K562 (cell line): ENCODE measurements around the gene DCPS. TPM values are rescaled to one million over a fixed set of nuclear protein-coding genes. Genes with fewer than 3 reads are reported as not detected.

Experiments
- CXXC5 ChIP-seq: fragments of 250-450 bp; sonication (Bioruptor Pico); IDR thresholded peaks from 2 replicates; pipeline ENCODE4 v1.8.0; 2022; ENCODE audit warnings: inconsistent platforms, mild to moderate bottlenecking, moderate library complexity
- FOXK2 ChIP-seq, 2 experiments: fragments of 450-650 bp; IDR thresholded peaks in 1 of 2; conservative IDR thresholded peaks in 1 of 2; 2 replicates each; pipeline ENCODE4 v1.6.1; 2016; ENCODE audit warnings: low read depth in 2 of 2, mild to moderate bottlenecking in 1 of 2
- HNRNPH1 ChIP-seq: fragments of 200-400 bp; formaldehyde crosslinking; optimal IDR thresholded peaks from 2 replicates; pipeline ENCODE3; 2017; ENCODE audit warnings: low read depth, mild to moderate bottlenecking, low read length, moderate library complexity
- IFI16 ChIP-seq: fragments of 250-450 bp; sonication (Bioruptor Pico); IDR thresholded peaks from 2 replicates; pipeline ENCODE4 v2.1.2; 2022; ENCODE audit warnings: mild to moderate bottlenecking, inconsistent platforms
- MAZ ChIP-seq, 2 experiments: fragments of 450-650 bp in 1 of 2; sonication (generic) in 1 of 2; formaldehyde crosslinking; IDR thresholded peaks in 1 of 2; conservative IDR thresholded peaks in 1 of 2; 2 replicates each; pipeline versions ENCODE4 v1.4.0 to v1.5.0; 2020; ENCODE audit warnings: mild to moderate bottlenecking in 1 of 2, missing genetic modification reagents in 1 of 2
- MEIS2 ChIP-seq: fragments of 450-650 bp; IDR thresholded peaks from 2 replicates; pipeline ENCODE4 v1.6.1; 2014; ENCODE audit warnings: mild to moderate bottlenecking; ENCODE audit not compliant: partially characterized antibody
- NFIC ChIP-seq: fragments of 450-650 bp; IDR thresholded peaks from 2 replicates; pipeline ENCODE4 v1.6.1; 2017; ENCODE audit warnings: mild to moderate bottlenecking, inconsistent platforms
- NRF1 ChIP-seq, 2 experiments: fragments of 450-650 bp; IDR thresholded peaks in 1 of 2; conservative IDR thresholded peaks in 1 of 2; 2 replicates each; pipeline ENCODE4 v1.6.1; 2014; ENCODE audit warnings: mild to moderate bottlenecking in 2 of 2
- SMAD4 ChIP-seq: fragments of 250-450 bp; sonication (Bioruptor Pico); conservative IDR thresholded peaks from 2 replicates; pipeline ENCODE4 v1.8.0; 2021; ENCODE audit warnings: inconsistent platforms, mild to moderate bottlenecking, moderate library complexity
- TCF7L2 ChIP-seq: fragments of 150-350 bp; IDR thresholded peaks from 2 replicates; pipeline ENCODE4 v1.6.1; 2016; ENCODE audit warnings: low read depth, mild to moderate bottlenecking, low read length, moderate library complexity
- ZNF165 ChIP-seq: fragments of 250-450 bp; sonication (Bioruptor Pico); IDR thresholded peaks from 2 replicates; pipeline ENCODE4 v1.4.0; 2020; ENCODE audit warnings: borderline replicate concordance
- ZNF274 ChIP-seq: IDR thresholded peaks from 2 replicates; pipeline ENCODE4 v1.6.1; 2011; ENCODE audit warnings: low read depth, mild to moderate bottlenecking, low read length, moderate library complexity, borderline replicate concordance
- polyA plus RNA-seq, 8 experiments: library from polyadenylated mRNA; depleted of rRNA in 4 of 8; stranded (reverse) in 5 of 8; unstranded in 3 of 8; fragments of >200 nt; fragmentation: Nextera tagmentation in 2 of 8; fragmentation: Illumina TruSeq in 1 of 8; extraction: Ambion mirVana in 2 of 8; extraction: Trizol in 1 of 8; gene quantifications; 2 replicates each; pipeline versions ENCODE4 v1.2.1 to v1.2.3, GENCODE V29; 2011 to 2014; ENCODE audit warnings: inconsistent platforms in 1 of 8, missing spikeins in 1 of 8
- total RNA-seq, 7 experiments: library from RNA; depleted of rRNA in 6 of 7; stranded (reverse); fragments of >200 nt in 6 of 7; fragmentation: Illumina TruSeq in 2 of 7; extraction: Trizol in 2 of 7; gene quantifications; 2 replicates each; pipeline versions ENCODE4 v1.2.1 to v1.2.3, GENCODE V29; 2011 to 2021; ENCODE audit warnings: low replicate concordance in 1 of 7
- TF ChIP-seq, protein P1 (sequence below): fragments of 200-800 bp; sonication (Bioruptor generic); IDR thresholded peaks from 2 replicates; pipeline ENCODE4 v1.6.1; 2017; ENCODE audit warnings: missing genetic modification characterization, missing compliant biosample characterization
- TF ChIP-seq, protein P2 (sequence below): fragments of 250-450 bp; sonication (Bioruptor Pico); IDR thresholded peaks from 2 replicates; pipeline ENCODE4 v1.6.1; 2021; ENCODE audit warnings: mild to moderate bottlenecking
- TF ChIP-seq, protein P3 (sequence below): fragments of 250-450 bp; sonication (Bioruptor Pico); IDR thresholded peaks from 2 replicates; pipeline ENCODE4 v1.8.0; 2021; ENCODE audit warnings: moderate library complexity, mild to moderate bottlenecking, inconsistent platforms
- TF ChIP-seq, protein P4 (sequence below): fragments of 250-450 bp; sonication (Bioruptor Pico); IDR thresholded peaks from 2 replicates; pipeline ENCODE4 v1.4.0; 2020; ENCODE audit warnings: mild to moderate bottlenecking, moderate library complexity

DCPS gene
- total and polyA plus RNA-seq, 9 of the 15 experiments (the other 6 are each of a cell fraction or from before 2014, with no cell fraction given), result 8.7 to 38.1 (median 17.9) TPM

GRCh38 chr11:126355324-126355925 lies 51.6 kb downstream of the DCPS start, which contains the start of gene ST3GAL4 (continued):
- TF ChIP-seq ZNF165 (no peak), NFIC (no peak; the same call in 1 of the 2 replicates), HNRNPH1 (no peak), CXXC5 (CRISPR knock-in tag) (peak; percentile 74), SMAD4 (CRISPR knock-in tag) (0 out of 2 replicates have a peak, but pooled peaks have one; percentile 7), MAZ (CRISPR knock-in tag; conservative IDR thresholded peaks at IDR 0.05 in 1 of 2, IDR thresholded peaks at IDR 0.05 in 1 of 2) (peak; percentile 82 to 97), NRF1 (conservative IDR thresholded peaks at IDR 0.05 in 1 of 2, IDR thresholded peaks at IDR 0.05 in 1 of 2) (peak in 1 of 2 experiments; percentile 74), IFI16 (CRISPR knock-in tag) (no peak), ZNF274 (no peak), TCF7L2 (no peak), FOXK2 (conservative IDR thresholded peaks at IDR 0.05 in 1 of 2, IDR thresholded peaks at IDR 0.05 in 1 of 2; ENCODE audit: low read depth in 2 of 2) (no peak), MEIS2 (no peak)
- TF ChIP-seq, protein P1, sequence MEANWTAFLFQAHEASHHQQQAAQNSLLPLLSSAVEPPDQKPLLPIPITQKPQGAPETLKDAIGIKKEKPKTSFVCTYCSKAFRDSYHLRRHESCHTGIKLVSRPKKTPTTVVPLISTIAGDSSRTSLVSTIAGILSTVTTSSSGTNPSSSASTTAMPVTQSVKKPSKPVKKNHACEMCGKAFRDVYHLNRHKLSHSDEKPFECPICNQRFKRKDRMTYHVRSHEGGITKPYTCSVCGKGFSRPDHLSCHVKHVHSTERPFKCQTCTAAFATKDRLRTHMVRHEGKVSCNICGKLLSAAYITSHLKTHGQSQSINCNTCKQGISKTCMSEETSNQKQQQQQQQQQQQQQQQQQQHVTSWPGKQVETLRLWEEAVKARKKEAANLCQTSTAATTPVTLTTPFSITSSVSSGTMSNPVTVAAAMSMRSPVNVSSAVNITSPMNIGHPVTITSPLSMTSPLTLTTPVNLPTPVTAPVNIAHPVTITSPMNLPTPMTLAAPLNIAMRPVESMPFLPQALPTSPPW (CRISPR knock-in tag), result peak; percentile 99
- TF ChIP-seq, protein P2, sequence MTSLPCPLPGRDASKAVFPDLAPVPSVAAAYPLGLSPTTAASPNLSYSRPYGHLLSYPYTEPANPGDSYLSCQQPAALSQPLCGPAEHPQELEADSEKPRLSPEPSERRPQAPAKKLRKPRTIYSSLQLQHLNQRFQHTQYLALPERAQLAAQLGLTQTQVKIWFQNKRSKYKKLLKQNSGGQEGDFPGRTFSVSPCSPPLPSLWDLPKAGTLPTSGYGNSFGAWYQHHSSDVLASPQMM (CRISPR knock-in tag), result no peak
- TF ChIP-seq, protein P3, sequence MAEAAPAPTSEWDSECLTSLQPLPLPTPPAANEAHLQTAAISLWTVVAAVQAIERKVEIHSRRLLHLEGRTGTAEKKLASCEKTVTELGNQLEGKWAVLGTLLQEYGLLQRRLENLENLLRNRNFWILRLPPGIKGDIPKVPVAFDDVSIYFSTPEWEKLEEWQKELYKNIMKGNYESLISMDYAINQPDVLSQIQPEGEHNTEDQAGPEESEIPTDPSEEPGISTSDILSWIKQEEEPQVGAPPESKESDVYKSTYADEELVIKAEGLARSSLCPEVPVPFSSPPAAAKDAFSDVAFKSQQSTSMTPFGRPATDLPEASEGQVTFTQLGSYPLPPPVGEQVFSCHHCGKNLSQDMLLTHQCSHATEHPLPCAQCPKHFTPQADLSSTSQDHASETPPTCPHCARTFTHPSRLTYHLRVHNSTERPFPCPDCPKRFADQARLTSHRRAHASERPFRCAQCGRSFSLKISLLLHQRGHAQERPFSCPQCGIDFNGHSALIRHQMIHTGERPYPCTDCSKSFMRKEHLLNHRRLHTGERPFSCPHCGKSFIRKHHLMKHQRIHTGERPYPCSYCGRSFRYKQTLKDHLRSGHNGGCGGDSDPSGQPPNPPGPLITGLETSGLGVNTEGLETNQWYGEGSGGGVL, result no peak
- TF ChIP-seq, protein P4, sequence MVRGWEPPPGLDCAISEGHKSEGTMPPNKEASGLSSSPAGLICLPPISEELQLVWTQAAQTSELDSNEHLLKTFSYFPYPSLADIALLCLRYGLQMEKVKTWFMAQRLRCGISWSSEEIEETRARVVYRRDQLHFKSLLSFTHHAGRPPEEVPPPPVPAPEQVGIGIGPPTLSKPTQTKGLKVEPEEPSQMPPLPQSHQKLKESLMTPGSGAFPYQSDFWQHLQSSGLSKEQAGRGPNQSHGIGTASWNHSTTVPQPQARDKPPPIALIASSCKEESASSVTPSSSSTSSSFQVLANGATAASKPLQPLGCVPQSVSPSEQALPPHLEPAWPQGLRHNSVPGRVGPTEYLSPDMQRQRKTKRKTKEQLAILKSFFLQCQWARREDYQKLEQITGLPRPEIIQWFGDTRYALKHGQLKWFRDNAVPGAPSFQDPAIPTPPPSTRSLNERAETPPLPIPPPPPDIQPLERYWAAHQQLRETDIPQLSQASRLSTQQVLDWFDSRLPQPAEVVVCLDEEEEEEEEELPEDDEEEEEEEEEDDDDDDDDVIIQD (CRISPR knock-in tag), result no peak
